PC-9 (cell line): Measurements from ENCODE around the gene AOPEP.

Source experiments
- EZH2 ChIP-seq: fragments of 200-600 bp; sonication (generic); IDR thresholded peaks from 2 replicates; pipeline ENCODE4 v1.8.0; 2017; ENCODE audit warnings: antibody characterized with exemption, low read depth
- TF ChIP-seq, protein P1 (sequence below): fragments of 200-600 bp; sonication (generic); conservative IDR thresholded peaks from 2 replicates; pipeline ENCODE4 v1.6.1; 2017; ENCODE audit warnings: mixed run types, antibody characterized with exemption, mild to moderate bottlenecking, moderate library complexity

DNA sequence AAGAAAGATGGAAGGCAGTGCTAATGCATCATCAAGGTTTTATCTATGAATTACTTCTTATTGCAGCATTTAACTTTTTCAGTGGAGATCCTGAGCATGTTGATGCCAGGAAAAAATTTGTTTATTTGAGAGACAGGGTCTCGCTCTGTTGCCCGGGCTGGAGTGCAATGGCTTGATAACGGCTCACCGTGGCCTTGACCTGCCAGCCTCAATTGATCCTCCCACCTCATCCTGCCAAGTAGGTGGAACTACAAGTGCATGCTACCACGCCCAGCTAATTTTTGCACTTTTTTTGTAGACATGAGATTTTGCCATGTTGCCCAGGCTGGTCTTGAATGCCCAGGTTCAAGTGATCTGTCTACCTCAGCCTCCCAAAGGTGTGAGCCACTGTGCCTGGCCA lies 47.2 kb downstream of the AOPEP start:
- TF ChIP-seq EZH2, result no peak
- TF ChIP-seq, protein P1, sequence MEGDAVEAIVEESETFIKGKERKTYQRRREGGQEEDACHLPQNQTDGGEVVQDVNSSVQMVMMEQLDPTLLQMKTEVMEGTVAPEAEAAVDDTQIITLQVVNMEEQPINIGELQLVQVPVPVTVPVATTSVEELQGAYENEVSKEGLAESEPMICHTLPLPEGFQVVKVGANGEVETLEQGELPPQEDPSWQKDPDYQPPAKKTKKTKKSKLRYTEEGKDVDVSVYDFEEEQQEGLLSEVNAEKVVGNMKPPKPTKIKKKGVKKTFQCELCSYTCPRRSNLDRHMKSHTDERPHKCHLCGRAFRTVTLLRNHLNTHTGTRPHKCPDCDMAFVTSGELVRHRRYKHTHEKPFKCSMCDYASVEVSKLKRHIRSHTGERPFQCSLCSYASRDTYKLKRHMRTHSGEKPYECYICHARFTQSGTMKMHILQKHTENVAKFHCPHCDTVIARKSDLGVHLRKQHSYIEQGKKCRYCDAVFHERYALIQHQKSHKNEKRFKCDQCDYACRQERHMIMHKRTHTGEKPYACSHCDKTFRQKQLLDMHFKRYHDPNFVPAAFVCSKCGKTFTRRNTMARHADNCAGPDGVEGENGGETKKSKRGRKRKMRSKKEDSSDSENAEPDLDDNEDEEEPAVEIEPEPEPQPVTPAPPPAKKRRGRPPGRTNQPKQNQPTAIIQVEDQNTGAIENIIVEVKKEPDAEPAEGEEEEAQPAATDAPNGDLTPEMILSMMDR, result no peak
